ENCODE results near the gene CUX1. TPM values are rescaled to one million over a fixed set of nuclear protein-coding genes. Genes with fewer than 3 reads are reported as not detected.

Gene CUX1
- total and polyA plus RNA-seq, 9 donors = 42.2 to 151 (median 126) TPM

DNA sequence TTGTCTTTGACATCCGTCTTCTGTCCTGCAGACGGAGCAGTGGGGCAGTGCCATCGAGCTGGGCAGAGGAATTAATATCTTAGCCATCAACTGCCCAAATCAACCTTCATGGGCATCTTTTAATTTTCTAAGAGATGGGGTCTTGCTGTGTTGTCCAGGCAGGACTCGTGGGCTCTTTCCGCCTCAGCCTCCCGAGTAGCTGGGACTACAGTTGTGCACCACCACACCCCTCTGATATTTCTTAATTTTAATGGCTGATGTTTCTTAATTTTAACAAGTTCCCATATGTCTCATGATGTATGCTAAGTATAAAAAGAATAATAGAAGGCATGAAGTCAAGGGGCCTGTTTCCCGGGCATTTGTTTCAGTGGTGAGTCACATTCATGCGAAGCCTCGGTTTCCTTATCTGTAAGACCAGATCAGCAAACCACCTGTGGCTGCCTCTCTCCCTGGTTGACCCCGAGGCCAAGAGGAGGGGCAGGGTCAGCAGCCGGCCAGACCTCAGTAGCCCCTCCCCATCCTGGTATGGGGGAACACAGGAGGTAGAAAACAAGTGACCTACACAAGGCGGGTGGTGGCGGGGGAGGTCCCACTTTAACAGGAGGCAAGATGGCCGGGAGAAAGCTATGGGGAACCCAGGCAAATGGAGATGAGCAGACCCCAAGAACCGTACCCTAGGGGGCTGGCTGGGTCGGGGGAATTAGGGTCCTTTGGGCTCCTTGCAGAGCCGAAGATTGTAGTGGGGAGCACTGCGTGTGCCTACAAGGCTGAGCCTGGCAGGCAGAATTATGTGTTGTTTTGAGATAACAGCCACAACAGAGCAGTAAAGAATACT lies 85.5 kb downstream of the CUX1 start:
- no peak for DNase-seq
- peaks cover 6% of the 10 kb centered on the region for H3K4me1 ChIP-seq (ENCODE audit: insufficient read depth)
- WGBS, 3 donors = 84 to 92% (median 87%) methylated on average over 17 to 18 of the region's 18 CpGs
- intact Hi-C loops (cut with DNase I) = no loop called here
- TF ChIP-seq, protein P1, sequence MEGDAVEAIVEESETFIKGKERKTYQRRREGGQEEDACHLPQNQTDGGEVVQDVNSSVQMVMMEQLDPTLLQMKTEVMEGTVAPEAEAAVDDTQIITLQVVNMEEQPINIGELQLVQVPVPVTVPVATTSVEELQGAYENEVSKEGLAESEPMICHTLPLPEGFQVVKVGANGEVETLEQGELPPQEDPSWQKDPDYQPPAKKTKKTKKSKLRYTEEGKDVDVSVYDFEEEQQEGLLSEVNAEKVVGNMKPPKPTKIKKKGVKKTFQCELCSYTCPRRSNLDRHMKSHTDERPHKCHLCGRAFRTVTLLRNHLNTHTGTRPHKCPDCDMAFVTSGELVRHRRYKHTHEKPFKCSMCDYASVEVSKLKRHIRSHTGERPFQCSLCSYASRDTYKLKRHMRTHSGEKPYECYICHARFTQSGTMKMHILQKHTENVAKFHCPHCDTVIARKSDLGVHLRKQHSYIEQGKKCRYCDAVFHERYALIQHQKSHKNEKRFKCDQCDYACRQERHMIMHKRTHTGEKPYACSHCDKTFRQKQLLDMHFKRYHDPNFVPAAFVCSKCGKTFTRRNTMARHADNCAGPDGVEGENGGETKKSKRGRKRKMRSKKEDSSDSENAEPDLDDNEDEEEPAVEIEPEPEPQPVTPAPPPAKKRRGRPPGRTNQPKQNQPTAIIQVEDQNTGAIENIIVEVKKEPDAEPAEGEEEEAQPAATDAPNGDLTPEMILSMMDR (IDR thresholded peaks at IDR 0.05) = no peak
- no peak for TF ChIP-seq POLR2A (IDR thresholded peaks at IDR 0.05)
- no peak for TF ChIP-seq EP300 (IDR thresholded peaks at IDR 0.05)
- H3K9me3 ChIP-seq = no peaks in the 10 kb centered on the region
- no peak overlapping the region for H3K4me3 ChIP-seq
- no peak overlapping the region for H3K27ac ChIP-seq
- H3K36me3 ChIP-seq = no peaks in the 10 kb centered on the region
- H3K27me3 ChIP-seq = no peaks in the 10 kb centered on the region

GRCh38 chr7:101903515-101903868 lies 86.1 kb downstream of the CUX1 start:
- Histone ChIP-seq H3K36me3 (no peaks in the 10 kb centered on the region), H3K27ac (no peak overlapping the region), H3K9me3 (no peaks in the 10 kb centered on the region), H3K27me3 (no peaks in the 10 kb centered on the region), H3K4me1 (ENCODE audit: insufficient read depth) (peaks cover 6% of the 10 kb centered on the region), H3K4me3 (no peak overlapping the region)
- 91 to 95% (median 92%) methylated on average over 13 of the region's 13 CpGs for WGBS, 3 donors
- no peak for DNase-seq
- TF ChIP-seq POLR2A (IDR thresholded peaks at IDR 0.05) (no peak), EP300 (IDR thresholded peaks at IDR 0.05) (no peak)
- TF ChIP-seq, protein P1 (IDR thresholded peaks at IDR 0.05) = no peak
- intact Hi-C loops (cut with DNase I) = no loop called here

DNA sequence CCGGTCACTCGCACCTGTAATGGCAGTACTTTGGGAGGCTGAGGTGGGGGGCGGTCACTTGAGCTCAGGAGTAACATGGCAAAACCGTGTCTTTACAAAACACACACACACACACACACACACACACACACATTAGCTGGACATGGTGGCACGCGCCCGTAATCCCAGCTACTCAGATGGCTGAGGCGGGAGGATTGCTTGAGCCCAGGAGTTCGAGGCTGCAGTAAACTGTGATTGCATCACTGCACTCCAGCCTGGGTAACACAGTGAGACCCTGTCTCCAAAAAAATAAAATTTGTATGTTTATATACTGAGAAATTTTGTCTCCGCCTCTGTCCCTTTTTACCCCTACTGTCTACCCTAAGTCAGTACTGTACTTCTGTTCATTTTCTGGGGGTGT lies 86.6 kb downstream of the CUX1 start:
- H3K9me3 ChIP-seq = no peaks in the 10 kb centered on the region
- intact Hi-C loops (cut with DNase I) = no loop called here
- WGBS, 3 donors = 94 to 95% (median 94%) methylated on average over 10 of the region's 10 CpGs
- no peak overlapping the region for H3K4me3 ChIP-seq
- no peak overlapping the region for H3K27ac ChIP-seq
- H3K4me1 ChIP-seq (ENCODE audit: insufficient read depth) = peaks cover 6% of the 10 kb centered on the region
- no peaks in the 10 kb centered on the region for H3K27me3 ChIP-seq
- H3K36me3 ChIP-seq = no peaks in the 10 kb centered on the region
- TF ChIP-seq, protein P1 (IDR thresholded peaks at IDR 0.05) = no peak
- TF ChIP-seq EP300 (IDR thresholded peaks at IDR 0.05) (no peak), POLR2A (IDR thresholded peaks at IDR 0.05) (no peak)
- no peak for DNase-seq

DNA sequence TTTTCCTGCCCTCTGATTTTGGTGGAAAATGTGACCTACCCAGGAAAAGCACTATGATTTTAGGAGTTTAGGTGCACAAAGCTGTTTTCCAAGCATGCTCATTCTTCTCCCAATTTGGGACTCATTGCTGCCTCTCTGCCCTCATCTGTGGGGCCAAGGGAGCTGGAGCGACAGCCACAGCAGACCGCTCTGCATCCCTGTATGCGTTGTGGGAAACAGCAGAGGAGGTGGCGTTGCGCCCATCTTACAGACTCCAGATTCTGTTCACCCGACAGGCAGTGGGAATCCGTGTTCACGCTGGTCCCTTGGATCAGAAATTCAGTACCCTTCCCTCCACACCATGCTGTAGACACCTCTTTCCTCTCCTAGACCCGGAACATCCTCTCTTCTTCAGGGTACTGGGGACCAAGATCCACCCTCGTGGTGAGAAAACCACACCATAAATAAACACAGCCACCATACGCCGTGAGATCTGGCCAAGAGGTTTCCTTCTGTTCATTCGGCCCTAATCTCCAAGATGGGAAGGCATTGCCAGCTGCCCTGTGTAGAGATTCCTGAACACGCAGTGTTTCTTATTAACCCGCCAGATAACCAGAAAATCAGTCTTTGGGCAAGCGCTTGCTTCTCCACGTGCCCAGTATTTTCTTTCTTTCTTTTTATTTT lies 87.9 kb downstream of the CUX1 start:
- intact Hi-C loops (cut with DNase I) = no loop called here
- Histone ChIP-seq H3K36me3 (no peaks in the 10 kb centered on the region), H3K4me1 (ENCODE audit: insufficient read depth) (peaks cover 8% of the 10 kb centered on the region), H3K27me3 (no peaks in the 10 kb centered on the region), H3K4me3 (no peak overlapping the region), H3K27ac (no peak overlapping the region), H3K9me3 (no peaks in the 10 kb centered on the region)
- WGBS, 3 donors = 83 to 92% (median 86%) methylated on average over 17 of the region's 17 CpGs
- TF ChIP-seq POLR2A (IDR thresholded peaks at IDR 0.05) (no peak), EP300 (IDR thresholded peaks at IDR 0.05) (no peak)
- TF ChIP-seq, protein P1 (IDR thresholded peaks at IDR 0.05) = no peak
- no peak for DNase-seq

All from ovary (tissue), 9 donors.